ENCODE data around the gene LTBP1. TPM values are rescaled to one million over a fixed set of nuclear protein-coding genes. Genes with fewer than 3 reads are reported as not detected.

The LTBP1 gene
- total RNA-seq, 1 experiment from 2014 or later: 13.9 TPM

- H3K4me3 Mint-ChIP-seq (ENCODE audit: low read depth, unreplicated experiment): no peak overlapping the region
- no TSS peak for BruUV-seq (replicated peaks)
- no peak for DNase-seq
- no peak overlapping the region for H3K27ac Mint-ChIP-seq (ENCODE audit: unreplicated experiment)
- H3K9me3 Mint-ChIP-seq (ENCODE audit: low read depth, unreplicated experiment): no peaks in the 10 kb centered on the region
- no peaks in the 10 kb centered on the region for H3K36me3 Mint-ChIP-seq (ENCODE audit: insufficient read depth, unreplicated experiment)
- CTCF ChIA-PET: no interaction called here
- TF ChIP-seq CTCF (IDR thresholded peaks at IDR 0.05; ENCODE audit: unreplicated experiment): no peak
- peaks cover 9% of the 10 kb centered on the region for H3K4me1 Mint-ChIP-seq (ENCODE audit: low read depth, unreplicated experiment)
- intact Hi-C loops (cut with micrococcal nuclease; ENCODE audit: unreplicated experiment): no loop called here
- no peaks in the 10 kb centered on the region for H3K27me3 Mint-ChIP-seq (ENCODE audit: unreplicated experiment)
Measured at GRCh38 chr2:33302348-33302747, 355.6 kb downstream of the LTBP1 start.

GRCh38 chr2:33304032-33304864, 357.5 kb downstream of the LTBP1 start:
- H3K27ac Mint-ChIP-seq (ENCODE audit: unreplicated experiment): no peak overlapping the region
- no peaks in the 10 kb centered on the region for H3K9me3 Mint-ChIP-seq (ENCODE audit: low read depth, unreplicated experiment)
- intact Hi-C loops (cut with micrococcal nuclease; ENCODE audit: unreplicated experiment): no loop called here
- H3K27me3 Mint-ChIP-seq (ENCODE audit: unreplicated experiment): no peaks in the 10 kb centered on the region
- no peak for DNase-seq
- peaks cover 9% of the 10 kb centered on the region for H3K4me1 Mint-ChIP-seq (ENCODE audit: low read depth, unreplicated experiment)
- no TSS peak for BruUV-seq (replicated peaks)
- no peak for TF ChIP-seq CTCF (IDR thresholded peaks at IDR 0.05; ENCODE audit: unreplicated experiment)
- no peaks in the 10 kb centered on the region for H3K36me3 Mint-ChIP-seq (ENCODE audit: insufficient read depth, unreplicated experiment)
- CTCF ChIA-PET: interaction anchor here (0.5 kb wide), 1 partner anchor 96 kb away, joined by 3 read pairs; no protein-coding TSS in a partner anchor
- H3K4me3 Mint-ChIP-seq (ENCODE audit: low read depth, unreplicated experiment): no peak overlapping the region

- no peaks in the 10 kb centered on the region for H3K36me3 Mint-ChIP-seq (ENCODE audit: insufficient read depth, unreplicated experiment)
- H3K27ac Mint-ChIP-seq (ENCODE audit: unreplicated experiment): no peak overlapping the region
- DNase-seq: no peak
- H3K4me3 Mint-ChIP-seq (ENCODE audit: low read depth, unreplicated experiment): no peak overlapping the region
- no TSS peak for BruUV-seq (replicated peaks)
- H3K9me3 Mint-ChIP-seq (ENCODE audit: low read depth, unreplicated experiment): no peaks in the 10 kb centered on the region
- CTCF ChIA-PET: no interaction called here
- TF ChIP-seq CTCF (IDR thresholded peaks at IDR 0.05; ENCODE audit: unreplicated experiment): no peak
- H3K4me1 Mint-ChIP-seq (ENCODE audit: low read depth, unreplicated experiment): peaks cover 9% of the 10 kb centered on the region
- intact Hi-C loops (cut with micrococcal nuclease; ENCODE audit: unreplicated experiment): no loop called here
- no peaks in the 10 kb centered on the region for H3K27me3 Mint-ChIP-seq (ENCODE audit: unreplicated experiment)
Measured at GRCh38 chr2:33307659-33308270, 361.0 kb downstream of the LTBP1 start.

GRCh38 chr2:33312355-33312754, 365.6 kb downstream of the LTBP1 start:
- no peaks in the 10 kb centered on the region for H3K27me3 Mint-ChIP-seq (ENCODE audit: unreplicated experiment)
- CTCF ChIA-PET: no interaction called here
- H3K9me3 Mint-ChIP-seq (ENCODE audit: low read depth, unreplicated experiment): no peaks in the 10 kb centered on the region
- H3K27ac Mint-ChIP-seq (ENCODE audit: unreplicated experiment): no peak overlapping the region
- H3K36me3 Mint-ChIP-seq (ENCODE audit: insufficient read depth, unreplicated experiment): no peaks in the 10 kb centered on the region
- no peaks in the 10 kb centered on the region for H3K4me1 Mint-ChIP-seq (ENCODE audit: low read depth, unreplicated experiment)
- TF ChIP-seq CTCF (IDR thresholded peaks at IDR 0.05; ENCODE audit: unreplicated experiment): no peak
- intact Hi-C loops (cut with micrococcal nuclease; ENCODE audit: unreplicated experiment): no loop called here
- H3K4me3 Mint-ChIP-seq (ENCODE audit: low read depth, unreplicated experiment): no peak overlapping the region
- DNase-seq: no peak
- BruUV-seq (replicated peaks): no TSS peak

Data from Calu3 (cell line).